Measurements from ENCODE around the gene FBXO44. TPM values are rescaled to one million over a fixed set of nuclear protein-coding genes. Genes with fewer than 3 reads are reported as not detected.

Gene FBXO44
- total RNA-seq, 1 experiment from 2014 or later: 34.9 TPM

GRCh38 chr1:11691302-11691914 is 36.7 kb downstream of the FBXO44 start, which contains the start of gene DRAXIN (continued):
- TF ChIP-seq USF1 (CRISPR knock-in tag; IDR thresholded peaks at IDR 0.05) (no peak), ZSCAN18 (CRISPR knock-in tag; IDR thresholded peaks at IDR 0.05) (no peak), CREM (CRISPR knock-in tag; IDR thresholded peaks at IDR 0.05) (no peak), ATF6 (CRISPR knock-in tag; IDR thresholded peaks at IDR 0.05) (no peak), ZNF219 (CRISPR knock-in tag; IDR thresholded peaks at IDR 0.05; ENCODE audit: borderline replicate concordance) (peak; percentile 50; the same call in 1 of the 2 replicates), MAX (CRISPR knock-in tag; IDR thresholded peaks at IDR 0.05) (peak; percentile 15; the same call in 1 of the 2 replicates), EMX1 (CRISPR knock-in tag; IDR thresholded peaks at IDR 0.05) (no peak), ZNF121 (CRISPR knock-in tag; IDR thresholded peaks at IDR 0.05) (no peak), ESRRA (CRISPR knock-in tag; IDR thresholded peaks at IDR 0.05; ENCODE audit: borderline replicate concordance) (peak; percentile 65; the same call in 1 of the 2 replicates), ZNF281 (CRISPR knock-in tag; IDR thresholded peaks at IDR 0.05) (no peak), CDX4 (CRISPR knock-in tag; IDR thresholded peaks at IDR 0.05; ENCODE audit: borderline replicate concordance) (no peak)

- POLR2A ChIA-PET: interaction anchor here (1.9 to 4.4 kb wide), 3 partner anchors 10 to 27 kb away, joined by 6 to 52 read pairs (median 27); partner anchors contain the start of genes FBXO6 and MAD2L2
- Mint-ChIP-seq H3K36me3 (peaks cover 5% of the 10 kb centered on the region), H3K27ac (peak overlapping the region; percentile 63; the same call in 1 of the 2 replicates), H3K27me3 (ENCODE audit: low read depth) (no peaks in the 10 kb centered on the region), H3K4me3 (peak overlapping the region; percentile 89), H3K4me1 (peaks cover 57% of the 10 kb centered on the region), H3K9me3 (no peaks in the 10 kb centered on the region)
- ATAC-seq: peak; percentile 1
- CTCF ChIA-PET: interaction anchor here (0.8 to 5.6 kb wide), 10 partner anchors 9 to 93 kb away, joined by 3 to 25 read pairs (median 14); partner anchors contain the start of genes FBXO6 and MAD2L2
- DNase-seq (ENCODE audit: low spot score): peak; percentile 53
- TF ChIP-seq TEAD1 (CRISPR knock-in tag; IDR thresholded peaks at IDR 0.05): no peak
- no peak for TF ChIP-seq OVOL2 (CRISPR knock-in tag; IDR thresholded peaks at IDR 0.05; ENCODE audit: borderline replicate concordance)
- TF ChIP-seq TCF7 (CRISPR knock-in tag; IDR thresholded peaks at IDR 0.05; ENCODE audit: low read depth): no peak
- TF ChIP-seq FOXP1 (CRISPR knock-in tag; IDR thresholded peaks at IDR 0.05; ENCODE audit: borderline replicate concordance): 0 out of 2 replicates have a peak, but pooled peaks have one; percentile 34
- TF ChIP-seq IRF2 (CRISPR knock-in tag; IDR thresholded peaks at IDR 0.05; ENCODE audit: borderline replicate concordance, low read depth): no peak
- peak; percentile 7; the same call in 1 of the 2 replicates for TF ChIP-seq ZBTB43 (CRISPR knock-in tag; IDR thresholded peaks at IDR 0.05)
- 0 out of 2 replicates have a peak, but pooled peaks have one; percentile 40 for TF ChIP-seq IRF1 (CRISPR knock-in tag; IDR thresholded peaks at IDR 0.05)
- no peak for TF ChIP-seq CTCF (IDR thresholded peaks at IDR 0.05)
- no peak for TF ChIP-seq NR1H2 (CRISPR knock-in tag; IDR thresholded peaks at IDR 0.05)
- TF ChIP-seq HMGA2 (CRISPR knock-in tag; IDR thresholded peaks at IDR 0.05): no peak
- TF ChIP-seq ETV6 (CRISPR knock-in tag; IDR thresholded peaks at IDR 0.05): 0 out of 2 replicates have a peak, but pooled peaks have one; percentile 32
Observed at GRCh38 chr1:11691928-11692711, 37.4 kb downstream of the FBXO44 start.

Data from WTC11 (cell line).